ENCODE results near the gene MLLT6.

- no peak for TF ChIP-seq CTCF (IDR thresholded peaks at IDR 0.05; ENCODE audit: insufficient read depth, low read depth, low read length)
- TF ChIP-seq EZH2 (IDR thresholded peaks at IDR 0.05; ENCODE audit: insufficient read depth, low read length) = no peak
Measured at GRCh38 chr17:38725066-38725465, 20.0 kb downstream of the MLLT6 start.

Data from astrocyte (in vitro differentiated cells and primary cell).